GM21528 (cell line): Measurements from ENCODE around the gene CORO7.
"Not testable (repeated sequence)": the region's sequence is repeated elsewhere in the genome, so short reads cannot be mapped to it uniquely, and the experiment has no call there.

Experiments used
- ATAC-seq: cut with Tn5 transposase; IDR thresholded peaks from one replicate; pipeline ENCODE4 v1.9.1; 2021; ENCODE audit warnings: mild to moderate bottlenecking, moderate library complexity; ENCODE audit not compliant: unreplicated experiment, low FRiP score

CORO7 gene

DNA sequence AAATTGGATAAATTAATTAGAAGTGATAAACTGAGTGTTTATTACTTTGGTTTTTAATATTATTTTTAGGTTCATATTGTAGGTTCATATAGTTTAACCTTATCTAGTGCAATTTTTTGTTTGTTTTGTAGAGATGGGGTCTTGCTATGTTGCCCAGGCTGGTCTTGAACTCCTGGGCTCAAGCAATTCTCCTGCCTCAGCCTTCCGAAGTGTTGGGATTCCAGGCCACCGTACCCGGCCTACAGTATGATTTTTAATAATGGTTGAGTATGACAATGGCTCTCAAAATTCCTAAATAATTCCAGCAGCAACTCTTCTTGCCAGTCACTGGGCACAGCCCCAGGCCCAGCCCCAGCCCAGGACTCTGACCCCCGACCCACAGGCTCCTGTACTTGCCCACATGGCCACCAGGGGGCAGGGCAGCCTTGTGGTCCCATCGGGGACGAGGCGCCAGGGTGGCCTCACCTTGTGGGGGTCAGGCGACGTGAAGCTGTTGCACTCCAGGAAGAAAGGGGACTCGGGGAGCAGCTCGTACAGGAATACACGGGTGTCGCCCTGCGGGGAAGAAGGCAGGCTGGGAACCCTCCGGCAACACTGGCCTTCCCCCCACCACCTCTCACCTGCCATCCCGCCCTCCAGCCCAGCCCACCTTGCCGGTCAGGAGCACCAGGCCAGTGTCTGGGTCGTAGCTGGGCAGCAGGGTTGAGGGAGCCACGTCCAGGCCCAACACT is 57.4 kb downstream of the CORO7 start:
- no peak for ATAC-seq

DNA sequence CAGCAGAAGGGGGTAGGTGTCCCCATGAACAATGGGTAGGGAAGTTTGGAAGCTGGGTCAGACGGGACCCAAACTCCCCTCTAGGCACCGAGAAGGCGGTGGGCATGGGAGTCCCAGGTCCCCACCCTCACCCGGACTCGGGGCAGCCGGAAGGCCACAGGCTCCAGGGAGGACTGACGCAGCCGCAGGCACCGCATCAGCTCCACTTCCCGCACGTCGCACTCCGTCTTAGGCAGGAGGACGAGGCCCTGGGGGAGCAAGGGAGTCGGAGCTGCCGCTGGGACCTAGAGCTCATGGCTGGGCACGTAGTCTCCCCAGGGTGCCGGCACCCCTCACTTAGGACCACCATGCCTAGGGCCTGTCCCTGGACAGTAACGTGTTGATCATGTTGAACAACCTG is 58.2 kb downstream of the CORO7 start:
- no peak for ATAC-seq

DNA sequence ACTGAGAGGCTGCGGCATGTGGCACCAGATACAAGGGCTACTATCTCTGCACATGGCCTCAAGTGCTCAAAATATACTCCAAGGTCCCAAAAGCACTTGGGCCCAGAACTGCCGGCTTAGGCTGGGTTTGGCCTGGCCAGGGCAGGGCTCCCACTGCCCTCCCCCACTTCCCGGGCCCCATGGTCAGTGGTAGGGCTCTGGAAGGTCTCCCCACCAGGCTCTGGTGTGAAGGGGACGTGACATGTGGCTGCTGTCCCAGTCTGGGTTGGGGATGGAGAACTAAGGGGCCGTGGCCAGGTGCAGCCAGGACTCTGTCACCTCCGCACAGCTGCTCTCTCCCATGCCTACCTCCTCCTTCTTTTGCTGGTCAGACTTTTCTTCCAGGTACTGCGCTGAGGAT is 59.6 kb downstream of the CORO7 start:
- no peak for ATAC-seq

DNA sequence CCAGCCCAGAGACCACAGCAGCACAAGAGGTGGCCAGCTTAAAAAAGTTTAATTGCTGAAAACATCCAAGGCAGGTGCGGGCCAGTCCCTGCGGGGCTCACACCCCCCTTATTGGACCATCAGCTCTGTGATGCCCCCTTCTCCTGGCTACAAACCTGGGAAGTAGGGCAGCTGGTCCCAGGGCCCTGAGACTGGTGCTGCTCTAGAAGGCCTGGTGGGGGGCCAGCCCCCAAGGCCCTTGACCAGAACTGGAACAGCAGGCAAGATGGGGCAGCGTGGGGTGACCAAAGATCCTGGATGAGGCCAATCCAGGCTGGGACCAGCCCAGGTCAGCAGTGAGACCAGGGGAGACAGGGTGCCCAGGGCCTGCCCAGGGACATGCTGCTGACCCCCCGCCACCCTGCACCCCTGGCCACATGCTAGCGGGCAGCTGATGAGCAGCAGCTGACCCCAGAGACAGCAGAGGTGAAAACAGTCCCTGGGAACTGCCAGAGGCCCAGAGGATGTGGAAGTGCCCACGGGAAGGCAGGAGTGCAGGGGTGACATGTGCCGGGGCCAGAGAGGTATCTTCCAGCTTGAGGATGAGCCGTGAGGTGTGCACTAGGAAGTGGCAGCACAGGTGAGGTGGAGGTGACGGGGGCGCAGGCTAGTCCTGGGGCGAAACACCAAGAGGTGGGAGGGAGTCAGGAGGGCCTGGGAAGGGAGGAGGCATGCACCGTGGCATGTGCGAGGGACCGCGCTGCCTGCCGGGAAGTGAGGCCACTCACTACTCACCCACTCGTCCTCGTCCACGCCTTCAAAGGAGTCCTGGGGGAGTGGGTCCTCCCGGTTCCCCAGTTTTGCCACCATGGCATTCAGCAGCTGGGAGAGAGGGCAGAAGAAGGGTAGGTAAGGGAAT is 61.6 kb downstream of the CORO7 start:
- no peak for ATAC-seq

DNA sequence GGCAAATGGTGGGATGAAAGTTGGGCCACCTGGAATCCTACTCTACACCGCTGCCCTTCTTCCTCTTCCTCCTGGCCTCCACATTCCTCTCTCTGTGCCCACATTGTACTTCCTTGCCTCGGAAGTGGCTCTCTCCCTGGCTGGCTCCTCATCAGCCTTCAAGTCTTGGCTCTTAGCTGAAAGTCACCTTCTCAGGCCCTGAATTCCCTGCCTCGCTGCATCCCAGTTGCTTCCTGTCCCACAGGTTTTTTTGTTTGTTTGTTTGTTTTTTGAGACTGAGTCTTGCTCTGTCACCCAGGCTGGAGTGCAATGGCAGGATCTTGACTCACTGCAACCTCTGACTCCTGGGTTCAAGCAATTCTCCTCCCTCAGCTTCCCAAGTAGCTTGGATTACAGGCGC is 62.7 kb downstream of the CORO7 start:
- ATAC-seq, result no peak

DNA sequence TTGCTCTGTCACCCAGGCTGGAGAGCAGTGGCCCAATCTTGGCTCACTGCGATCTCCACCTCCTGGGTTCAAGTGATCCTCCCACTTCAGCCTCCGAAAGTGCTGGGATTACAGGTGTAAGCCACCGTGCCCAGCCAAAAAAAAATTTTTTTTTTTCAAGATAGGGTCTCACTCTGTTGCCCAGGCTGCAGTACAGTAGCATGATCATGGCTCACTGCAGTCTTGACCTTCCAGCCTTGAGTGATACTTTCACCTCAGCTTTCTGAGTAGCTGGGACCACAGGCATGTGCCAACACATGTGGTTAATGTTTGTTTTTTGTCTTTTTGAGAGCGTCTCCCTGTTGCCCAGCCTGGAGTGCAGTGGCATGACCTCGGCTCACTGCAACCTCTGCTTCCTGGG is 63.6 kb downstream of the CORO7 start:
- ATAC-seq, result no peak

DNA sequence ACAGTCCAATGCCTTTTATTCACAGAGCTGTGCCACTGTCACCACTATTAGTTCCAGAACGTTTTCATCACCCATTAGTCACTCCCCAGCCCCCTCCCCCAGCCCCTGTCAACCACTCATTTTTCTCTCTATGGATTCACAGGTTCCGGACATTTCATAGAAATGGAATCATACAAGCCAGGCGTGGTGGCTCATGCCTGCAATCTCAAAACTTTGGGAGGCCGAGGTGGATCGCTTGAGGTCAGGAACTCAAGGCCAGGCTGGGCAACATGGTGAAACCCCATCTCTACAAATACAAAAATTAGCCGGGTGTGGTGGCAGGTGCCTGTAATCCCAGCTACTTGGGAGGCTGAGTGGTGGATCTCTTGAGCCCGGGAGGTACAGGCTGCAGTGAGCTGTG is 64.5 kb downstream of the CORO7 start:
- ATAC-seq, result no peak

DNA sequence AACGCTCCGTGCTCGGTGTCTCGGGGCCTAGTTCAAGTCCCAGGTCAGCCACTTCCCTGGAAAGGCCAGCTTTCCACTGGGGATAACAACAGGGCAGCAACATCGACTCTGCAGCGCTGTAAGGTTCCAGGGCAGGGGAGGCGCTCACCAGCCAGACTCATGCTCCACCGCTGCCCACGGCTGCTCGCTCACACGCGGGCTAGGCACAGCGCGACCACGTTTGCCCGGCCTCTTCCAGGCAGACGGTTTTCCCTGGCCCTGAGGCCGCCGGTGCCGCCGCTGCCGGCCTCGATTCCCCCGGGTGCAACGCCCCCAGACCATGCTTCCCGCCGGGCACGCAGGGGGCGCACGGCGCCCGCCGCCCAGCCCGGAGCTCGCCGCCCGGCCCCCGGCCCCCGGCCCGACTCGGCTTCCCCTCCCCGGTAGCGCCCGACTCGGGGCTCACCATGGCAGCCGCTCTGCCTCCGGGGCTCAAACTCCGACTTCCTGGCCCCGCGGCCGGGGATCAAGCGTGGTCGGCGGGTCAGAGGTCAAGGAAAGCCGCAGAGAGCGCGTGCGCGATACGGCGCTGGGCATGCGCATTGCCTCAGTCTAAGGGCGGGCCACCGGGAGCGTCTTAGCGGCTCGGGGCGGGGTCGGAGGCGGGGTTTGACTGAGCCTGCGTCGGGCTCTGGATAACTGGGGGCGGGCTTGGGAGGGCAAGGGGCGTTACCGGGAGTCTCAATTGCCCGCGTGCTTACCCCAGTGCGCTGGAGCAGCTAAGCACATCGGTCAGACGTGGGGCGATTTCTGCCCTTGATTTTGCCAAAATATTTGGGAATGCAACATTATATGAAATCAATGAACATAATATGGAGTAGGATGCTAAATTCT is 65.4 kb downstream of the CORO7 start, which contains the start of gene PAM16:
Gene PAM16, minus strand, starts transcription at position 535 of the 873 bp plus-strand sequence. Its CDS starts 87 bp downstream, at position 448.
- ATAC-seq, result peak; percentile 77

DNA sequence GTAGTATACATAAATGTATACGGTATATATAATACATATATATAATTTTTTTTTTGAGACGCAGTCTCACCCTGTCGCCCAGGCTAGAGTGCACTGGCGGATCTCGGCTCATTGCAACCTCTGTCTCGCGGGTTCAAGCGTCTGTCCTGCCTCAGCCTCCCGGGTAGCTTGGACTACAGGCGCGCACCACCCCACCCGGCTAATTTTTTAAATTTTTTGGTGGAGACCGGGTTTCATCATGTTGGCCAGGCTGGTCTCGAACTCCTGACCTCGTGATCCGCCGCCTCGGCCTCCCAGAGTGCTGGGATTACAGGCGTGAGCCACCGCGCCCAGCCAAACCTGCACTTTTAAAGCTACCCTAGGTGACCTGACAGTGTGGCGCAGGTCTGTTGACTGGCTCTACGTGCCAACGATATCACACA is 66.0 kb downstream of the CORO7 start:
- ATAC-seq, result peak; percentile 6

DNA sequence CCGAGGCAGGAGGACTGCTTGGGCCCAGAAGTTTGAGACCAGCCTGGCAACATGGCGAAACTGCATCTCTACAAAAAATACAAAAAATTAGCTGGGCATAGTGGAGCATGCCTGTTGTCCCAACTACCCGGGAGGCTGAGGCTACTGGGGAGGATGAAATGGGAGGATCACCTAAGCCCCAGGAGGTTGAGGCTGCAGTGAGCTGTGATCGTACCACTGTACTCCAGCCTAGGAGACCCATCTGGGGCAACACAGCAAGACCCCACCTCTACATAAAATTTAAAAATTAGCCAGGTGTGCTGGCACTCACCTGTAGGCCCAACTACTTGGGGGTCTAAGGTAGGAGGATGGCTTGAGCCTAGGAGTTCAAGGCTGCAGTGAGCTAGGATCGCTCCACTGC is 67.1 kb downstream of the CORO7 start:
- no peak for ATAC-seq

DNA sequence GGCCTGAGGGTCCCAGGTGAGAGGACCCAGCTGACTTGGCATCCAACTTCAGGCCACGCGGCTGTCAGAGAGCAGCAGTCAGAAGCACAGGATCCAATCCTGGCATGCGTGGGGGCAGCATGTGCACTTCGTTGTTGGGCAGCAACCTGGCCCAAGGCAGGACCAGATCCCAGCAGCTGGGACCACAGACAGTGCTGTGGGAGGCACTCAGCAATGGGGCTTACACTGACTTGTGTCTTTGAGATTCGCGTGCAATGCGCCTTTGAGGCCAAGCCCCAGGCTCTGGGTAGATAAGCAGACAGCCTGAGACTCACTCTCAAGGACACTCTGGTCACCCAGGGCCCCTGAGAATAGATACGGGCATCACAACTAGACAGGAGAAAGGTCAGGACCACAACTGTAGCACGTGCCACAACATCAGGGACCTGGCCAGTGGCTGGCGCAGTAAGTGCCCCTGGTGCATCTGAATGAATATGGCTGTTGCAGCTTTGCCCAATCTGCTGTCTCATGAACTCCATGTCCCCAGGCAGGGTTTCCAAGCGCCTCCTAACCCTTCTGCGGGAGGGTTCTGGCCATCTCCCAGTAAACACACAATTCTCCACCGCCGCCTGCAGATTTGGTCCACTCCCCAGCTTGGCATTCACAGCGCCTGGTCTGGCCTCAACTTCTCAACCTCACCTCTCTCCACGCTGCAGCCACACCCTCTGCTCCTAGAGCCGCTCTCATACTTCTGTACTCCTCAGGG is 68.5 kb downstream of the CORO7 start:
- ATAC-seq, result no peak

DNA sequence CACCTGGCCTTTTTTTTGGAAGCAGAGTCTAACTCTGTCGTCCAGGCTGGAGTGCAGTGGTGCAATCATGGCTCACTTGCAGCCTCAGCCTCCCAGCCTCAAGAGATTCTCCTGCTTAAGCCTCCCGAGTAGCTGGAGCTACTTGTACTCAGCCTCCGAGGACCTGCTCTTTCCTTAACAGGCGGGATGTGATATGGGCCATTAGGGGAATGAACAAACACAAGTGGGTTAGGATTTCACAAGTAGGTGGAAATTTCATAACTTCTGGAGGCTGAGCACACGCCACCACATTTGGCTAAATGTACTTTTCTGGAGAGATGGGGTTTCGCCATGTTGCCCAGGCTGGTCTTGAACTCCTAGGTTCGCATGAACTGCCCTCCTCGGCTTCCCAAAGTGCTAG is 69.4 kb downstream of the CORO7 start:
- ATAC-seq, result no peak

DNA sequence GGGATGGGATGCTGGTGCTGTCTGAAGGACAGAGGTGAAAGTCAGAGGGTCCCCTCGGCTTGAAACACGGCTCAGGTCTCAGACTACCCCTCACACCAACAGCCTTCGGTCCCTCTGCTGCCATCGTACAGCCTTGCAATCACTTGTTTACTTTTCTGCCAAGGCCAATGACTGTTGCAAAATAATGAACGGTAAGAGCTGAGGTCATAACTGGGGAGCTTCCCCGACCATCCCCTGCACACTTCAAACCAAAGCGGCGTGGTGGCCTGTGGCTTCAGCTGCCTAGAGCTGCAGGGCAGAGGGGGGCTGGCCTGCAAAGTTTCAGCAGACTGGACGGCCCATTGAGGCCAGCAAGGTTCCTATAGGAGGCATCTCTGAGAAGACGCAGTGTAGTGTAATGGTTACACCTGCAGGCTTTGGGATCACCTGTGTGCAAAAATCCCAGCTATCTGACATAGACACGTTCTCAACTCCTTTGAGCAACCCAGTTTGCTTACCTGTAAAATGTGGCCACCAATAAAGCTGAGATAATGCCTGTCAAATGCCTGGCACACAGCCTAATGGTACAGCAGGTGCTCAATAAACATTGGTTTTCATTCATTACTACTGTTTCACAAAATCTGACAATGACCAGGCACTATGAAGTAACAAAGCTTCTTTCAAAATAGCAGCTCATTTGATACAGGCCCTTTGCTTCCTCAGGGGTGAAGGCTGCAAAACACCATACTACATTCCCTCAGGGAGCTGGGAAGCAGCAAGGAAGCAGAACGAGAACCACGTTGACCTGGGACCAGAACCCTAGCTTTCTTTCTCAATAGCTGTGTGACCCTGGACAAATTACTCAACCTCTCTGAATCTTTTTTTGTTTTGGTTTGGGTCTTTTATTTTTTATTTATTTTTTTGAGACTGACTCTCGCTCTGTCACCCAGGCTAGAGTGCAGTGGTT is 70.3 kb downstream of the CORO7 start:
- no peak for ATAC-seq

DNA sequence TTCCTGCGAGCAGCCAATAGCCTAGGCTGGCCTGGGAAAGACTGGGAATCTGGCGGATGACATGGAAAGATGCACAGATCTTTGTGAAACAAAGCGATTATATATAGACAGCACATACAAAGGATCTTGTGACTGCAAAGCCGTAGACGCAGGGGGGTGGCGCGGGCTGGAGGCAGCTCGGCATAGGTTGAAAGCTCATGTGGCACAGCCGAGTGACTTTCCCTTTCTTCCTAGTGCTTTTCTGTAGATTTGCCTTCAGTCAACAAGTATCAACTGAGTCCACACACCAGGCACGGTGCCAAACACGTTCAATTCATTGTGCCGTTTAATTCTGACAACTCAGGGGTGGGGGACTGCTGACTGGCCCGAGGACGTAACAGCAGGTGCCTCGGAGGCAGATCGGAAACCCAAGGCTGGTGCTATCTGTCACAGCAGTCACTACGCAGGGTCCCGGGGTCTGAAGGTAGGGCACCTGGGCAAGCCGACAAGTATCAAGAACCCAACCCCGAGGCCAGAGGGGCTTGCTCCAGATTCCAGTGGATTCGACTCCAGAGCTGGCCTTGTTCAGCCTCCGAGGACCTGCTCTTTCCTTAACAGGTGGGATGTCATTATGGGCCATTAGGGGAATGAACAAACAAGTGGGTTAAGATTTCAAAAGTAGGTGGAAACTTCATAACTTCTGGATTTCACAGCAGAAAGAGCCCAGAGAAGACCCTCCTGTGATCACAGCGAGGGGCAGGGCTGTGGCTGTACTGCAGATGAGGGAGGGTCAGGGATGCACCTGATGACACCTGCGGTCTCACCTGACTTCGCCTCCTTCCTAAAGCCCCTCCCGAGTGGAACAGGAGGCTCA is 71.2 kb downstream of the CORO7 start:
- ATAC-seq, result no peak

DNA sequence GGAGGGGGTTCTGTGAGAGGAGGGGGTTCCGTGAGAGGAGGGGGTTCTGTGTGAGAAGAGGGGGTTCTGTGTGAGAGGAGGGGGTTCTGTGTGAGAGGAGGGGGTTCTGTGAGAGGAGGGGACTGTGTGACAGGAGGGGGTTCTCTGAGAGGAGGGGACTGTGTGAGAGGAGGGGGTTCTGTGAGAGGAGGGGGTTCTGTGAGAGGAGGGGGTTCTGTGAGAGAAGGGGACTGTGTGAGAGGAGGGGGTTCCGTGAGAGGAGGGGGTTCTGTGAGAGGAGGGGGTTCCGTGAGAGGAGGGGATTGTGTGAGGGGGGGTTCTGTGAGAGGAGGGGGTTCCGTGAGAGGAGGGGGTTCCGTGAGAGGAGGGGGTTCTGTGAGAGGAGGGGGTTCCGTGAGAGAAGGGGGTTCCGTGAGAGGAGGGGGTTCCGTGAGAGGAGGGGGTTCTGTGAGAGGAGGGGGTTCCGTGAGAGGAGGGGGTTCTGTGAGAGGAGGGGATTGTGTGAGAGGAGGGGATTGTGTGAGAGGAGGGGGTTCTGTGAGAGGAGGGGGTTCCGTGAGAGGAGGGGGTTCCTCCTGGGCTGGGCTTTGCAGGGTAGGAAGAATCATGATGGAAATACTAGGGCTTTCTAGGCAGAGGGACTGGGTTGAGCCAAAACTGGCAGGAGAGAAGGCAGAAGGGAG is 72.0 kb downstream of the CORO7 start:
- ATAC-seq, result not testable (repeated sequence)

DNA sequence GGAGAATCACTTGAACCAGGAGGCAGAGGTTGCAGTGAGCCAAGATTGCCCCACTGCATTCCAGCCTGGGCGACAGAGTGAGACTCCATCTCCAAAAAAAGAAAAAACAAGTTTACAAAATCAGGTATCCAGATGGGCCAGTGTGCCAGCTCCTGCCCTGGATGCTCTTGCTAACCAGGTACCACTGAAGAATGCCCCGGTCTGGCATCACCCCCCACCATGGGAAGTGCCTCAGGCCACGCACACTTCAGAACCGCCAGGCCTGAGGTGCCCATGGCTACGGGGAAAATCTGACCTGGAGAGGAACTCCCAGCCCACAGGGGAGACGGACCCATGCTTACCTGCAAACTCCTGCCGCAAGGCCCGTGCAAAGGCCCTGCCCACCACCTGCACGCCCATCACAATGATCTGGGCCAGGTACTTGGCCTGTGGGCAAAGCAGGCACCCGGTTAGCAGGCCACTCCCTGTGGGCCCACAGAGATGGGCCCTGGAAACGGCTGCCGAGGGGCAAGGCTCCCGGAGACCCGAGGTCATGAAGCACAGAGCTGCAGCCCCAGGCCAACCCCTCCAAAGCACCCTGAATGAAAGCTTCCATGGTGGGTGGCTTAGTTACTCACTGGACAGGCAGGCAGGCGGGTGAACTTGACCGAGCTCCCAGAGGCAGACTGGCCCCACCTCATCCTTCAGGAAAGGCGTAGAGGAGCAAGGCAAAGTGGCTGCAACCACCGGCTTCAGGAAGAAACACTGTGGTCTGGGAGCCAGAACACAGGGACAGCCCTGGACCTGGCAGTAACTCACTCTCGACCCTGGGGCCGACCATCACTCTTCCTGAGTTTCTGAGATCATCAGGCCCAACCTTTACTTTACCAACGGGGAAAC is 73.3 kb downstream of the CORO7 start:
- ATAC-seq, result no peak

DNA sequence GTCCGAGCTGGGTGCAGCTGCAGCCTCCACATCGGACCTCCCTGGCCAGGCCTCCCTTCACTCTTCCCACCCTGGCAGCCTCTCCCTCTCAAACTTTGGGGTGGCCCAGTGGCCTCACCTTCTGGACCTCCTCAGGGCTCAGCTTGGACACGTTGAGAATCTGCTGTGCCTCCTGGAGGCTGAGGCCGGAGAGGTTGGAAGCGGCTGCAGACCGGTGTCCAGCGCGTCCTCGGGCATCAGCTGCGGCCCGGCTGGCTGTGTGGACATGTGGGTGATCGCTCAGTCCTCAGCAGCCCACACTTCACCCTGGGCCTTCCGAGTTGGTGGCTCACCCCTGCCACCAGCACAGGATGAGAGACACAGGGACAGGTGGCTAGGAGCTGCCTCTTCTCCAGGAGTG is 75.1 kb downstream of the CORO7 start:
- ATAC-seq, result no peak
